ENCODE data around the gene ANKRD35.
"Not testable (repeated sequence)": the region's sequence is repeated elsewhere in the genome, so short reads cannot be mapped to it uniquely, and the experiment has no call there.

Gene ANKRD35, protein sequence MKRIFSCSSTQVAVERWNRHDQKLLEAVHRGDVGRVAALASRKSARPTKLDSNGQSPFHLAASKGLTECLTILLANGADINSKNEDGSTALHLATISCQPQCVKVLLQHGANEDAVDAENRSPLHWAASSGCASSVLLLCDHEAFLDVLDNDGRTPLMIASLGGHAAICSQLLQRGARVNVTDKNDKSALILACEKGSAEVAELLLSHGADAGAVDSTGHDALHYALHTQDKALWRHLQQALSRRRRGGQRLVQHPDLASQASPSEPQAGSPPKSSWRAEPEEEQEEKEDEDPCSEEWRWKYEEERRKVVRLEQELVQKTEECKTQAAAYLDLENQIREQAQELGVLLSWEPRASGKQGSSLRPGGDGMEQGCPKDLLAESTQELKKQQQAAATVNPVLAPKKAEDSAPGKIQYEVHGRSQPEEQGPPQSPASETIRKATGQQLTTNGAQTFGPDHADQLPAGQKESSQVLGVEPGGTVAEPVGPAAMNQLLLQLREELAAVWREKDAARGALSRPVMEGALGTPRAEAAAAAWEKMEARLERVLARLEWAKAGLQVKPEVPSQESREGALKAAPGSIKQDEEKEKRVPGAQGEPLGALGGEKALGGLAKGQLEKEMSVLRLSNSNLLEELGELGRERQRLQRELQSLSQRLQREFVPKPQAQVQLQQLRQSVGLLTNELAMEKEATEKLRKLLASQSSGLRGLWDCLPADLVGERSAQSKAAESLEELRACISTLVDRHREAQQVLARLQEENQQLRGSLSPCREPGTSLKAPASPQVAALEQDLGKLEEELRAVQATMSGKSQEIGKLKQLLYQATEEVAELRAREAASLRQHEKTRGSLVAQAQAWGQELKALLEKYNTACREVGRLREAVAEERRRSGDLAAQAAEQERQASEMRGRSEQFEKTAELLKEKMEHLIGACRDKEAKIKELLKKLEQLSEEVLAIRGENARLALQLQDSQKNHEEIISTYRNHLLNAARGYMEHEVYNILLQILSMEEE

GRCh38 chr1:145885738-145886287 is at the start of gene ANKRD35:
ANKRD35 (minus strand) TSS chr1:145885866; CDS start chr1:145885758, 108 bp downstream.
- H3K9me3 ChIP-seq (ENCODE audit: insufficient read depth, low read length): no peaks in the 10 kb centered on the region
- peaks cover 26% of the 10 kb centered on the region for H3K27me3 ChIP-seq (ENCODE audit: insufficient read depth, insufficient read length)
- peak within 1 kb of the TSS; percentile 52 for H3K9ac ChIP-seq (ENCODE audit: insufficient read length, low read depth)
- TF ChIP-seq YY1 (IDR thresholded peaks at IDR 0.05; ENCODE audit: insufficient read depth, insufficient read length): no peak
- no peak for TF ChIP-seq ZNF274 (IDR thresholded peaks at IDR 0.05; ENCODE audit: low read depth, low read length)
- no peak for TF ChIP-seq SUZ12 (IDR thresholded peaks at IDR 0.05; ENCODE audit: extremely low read depth, insufficient read depth, insufficient read length)
- peaks cover 6% of the 10 kb centered on the region for H3K4me1 ChIP-seq (ENCODE audit: insufficient read depth, insufficient read length)
- DNase-seq (ENCODE audit: low read depth, low spot score): peak; percentile 76
- peak within 1 kb of the TSS; percentile 59 for H3K4me3 ChIP-seq (ENCODE audit: insufficient read length, low read depth)
- H3K36me3 ChIP-seq (ENCODE audit: insufficient read depth, insufficient read length, low read length): no peaks in the 10 kb centered on the region

GRCh38 chr1:145932522-145933009 is 46.9 kb upstream of the ANKRD35 start:
- H3K9ac ChIP-seq (ENCODE audit: insufficient read length, low read depth): not testable (repeated sequence)

GRCh38 chr1:145927916-145928643 is 42.4 kb upstream of the ANKRD35 start:
- H3K4me1 ChIP-seq (ENCODE audit: insufficient read depth, insufficient read length): no peaks in the 10 kb centered on the region
- H3K9me3 ChIP-seq (ENCODE audit: insufficient read depth, low read length): no peaks in the 10 kb centered on the region
- peak overlapping the region; percentile 90 for H3K9ac ChIP-seq (ENCODE audit: insufficient read length, low read depth)
- no peaks in the 10 kb centered on the region for H3K27me3 ChIP-seq (ENCODE audit: insufficient read depth, insufficient read length)
- no peak for DNase-seq (ENCODE audit: low read depth, low spot score)
- H3K4me3 ChIP-seq (ENCODE audit: insufficient read length, low read depth): peak overlapping the region; percentile 78
- TF ChIP-seq ZNF274 (IDR thresholded peaks at IDR 0.05; ENCODE audit: low read depth, low read length) (no peak), YY1 (IDR thresholded peaks at IDR 0.05; ENCODE audit: insufficient read depth, insufficient read length) (no peak), SUZ12 (IDR thresholded peaks at IDR 0.05; ENCODE audit: extremely low read depth, insufficient read depth, insufficient read length) (no peak)
- peaks cover 24% of the 10 kb centered on the region for H3K36me3 ChIP-seq (ENCODE audit: insufficient read depth, insufficient read length, low read length)

More at GRCh38 chr1:145932522-145933009, 46.9 kb upstream of the ANKRD35 start:
- H3K9me3 ChIP-seq (ENCODE audit: insufficient read depth, low read length); H3K4me1 ChIP-seq (ENCODE audit: insufficient read depth, insufficient read length); H3K36me3 ChIP-seq (ENCODE audit: insufficient read depth, insufficient read length, low read length); H3K27me3 ChIP-seq (ENCODE audit: insufficient read depth, insufficient read length); H3K4me3 ChIP-seq (ENCODE audit: insufficient read length, low read depth): not testable (repeated sequence)
- DNase-seq (ENCODE audit: low read depth, low spot score): peak; percentile 44

DNA sequence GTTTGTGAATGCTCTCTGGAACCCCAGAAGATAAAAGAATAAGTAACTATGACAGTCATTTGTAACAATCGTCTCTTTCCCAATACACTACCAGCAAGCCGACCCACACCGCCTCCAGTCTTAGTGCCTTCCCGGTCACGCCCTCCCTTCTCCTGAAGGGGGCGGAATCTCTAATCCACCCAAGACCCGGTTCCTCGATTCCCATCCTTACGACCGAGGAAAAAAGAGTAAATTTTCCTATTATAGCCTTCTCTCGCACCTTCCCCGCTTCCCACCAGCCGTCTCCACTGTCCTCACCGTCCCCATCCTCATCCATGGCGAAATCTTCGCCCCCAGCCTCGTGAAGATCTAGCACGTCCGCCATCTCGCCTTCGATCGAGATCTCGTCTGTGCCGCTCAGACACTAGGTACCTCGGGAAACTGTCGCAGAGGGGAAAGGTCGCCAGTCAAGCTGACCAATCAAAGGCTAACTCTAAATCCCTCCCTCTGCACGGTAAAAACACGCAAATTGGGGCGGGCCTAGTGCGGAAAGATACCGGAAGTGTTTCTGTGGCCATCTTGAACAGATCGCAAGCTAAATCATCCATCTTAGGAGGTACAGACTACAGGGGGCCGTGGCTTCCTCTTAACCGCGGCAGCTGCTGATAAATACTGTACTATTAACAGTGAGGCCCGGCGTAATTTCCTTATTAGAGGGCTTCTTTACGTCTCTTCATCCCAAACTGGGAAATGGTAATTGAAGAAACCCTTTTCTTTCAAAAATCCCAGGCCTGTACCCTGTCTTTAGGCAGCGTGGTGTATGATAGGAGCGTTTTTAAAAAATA is 41.6 kb upstream of the ANKRD35 start, which contains the start of gene RBM8A:
RBM8A (minus strand) TSS at position 422 of the 824 bp plus-strand sequence; CDS start at position 364, 58 bp downstream.
- DNase-seq (ENCODE audit: low read depth, low spot score): peak; percentile 99
- H3K4me1 ChIP-seq (ENCODE audit: insufficient read depth, insufficient read length): no peaks in the 10 kb centered on the region

GRCh38 chr1:145926686-145927062 is 41.0 kb upstream of the ANKRD35 start:
- H3K36me3 ChIP-seq (ENCODE audit: insufficient read depth, insufficient read length, low read length): peaks cover 35% of the 10 kb centered on the region
- H3K4me1 ChIP-seq (ENCODE audit: insufficient read depth, insufficient read length): no peaks in the 10 kb centered on the region
- no peaks in the 10 kb centered on the region for H3K27me3 ChIP-seq (ENCODE audit: insufficient read depth, insufficient read length)
- TF ChIP-seq YY1 (IDR thresholded peaks at IDR 0.05; ENCODE audit: insufficient read depth, insufficient read length): no peak
- TF ChIP-seq ZNF274 (IDR thresholded peaks at IDR 0.05; ENCODE audit: low read depth, low read length): no peak
- no peak for TF ChIP-seq SUZ12 (IDR thresholded peaks at IDR 0.05; ENCODE audit: extremely low read depth, insufficient read depth, insufficient read length)
- H3K9me3 ChIP-seq (ENCODE audit: insufficient read depth, low read length): no peaks in the 10 kb centered on the region
- peak overlapping the region; percentile 90 for H3K9ac ChIP-seq (ENCODE audit: insufficient read length, low read depth)
- no peak for DNase-seq (ENCODE audit: low read depth, low spot score)
- peak overlapping the region; percentile 78 for H3K4me3 ChIP-seq (ENCODE audit: insufficient read length, low read depth)

More for the DNA sequence above, 41.6 kb upstream of the ANKRD35 start, which contains the start of gene RBM8A:
- H3K9me3 ChIP-seq (ENCODE audit: insufficient read depth, low read length): no peaks in the 10 kb centered on the region
- peaks cover 32% of the 10 kb centered on the region for H3K36me3 ChIP-seq (ENCODE audit: insufficient read depth, insufficient read length, low read length)
- no peaks in the 10 kb centered on the region for H3K27me3 ChIP-seq (ENCODE audit: insufficient read depth, insufficient read length)
- H3K9ac ChIP-seq (ENCODE audit: insufficient read length, low read depth): peak within 1 kb of the TSS; percentile 90
- TF ChIP-seq SUZ12 (IDR thresholded peaks at IDR 0.05; ENCODE audit: extremely low read depth, insufficient read depth, insufficient read length) (no peak), YY1 (IDR thresholded peaks at IDR 0.05; ENCODE audit: insufficient read depth, insufficient read length) (peak; percentile 94)
- H3K4me3 ChIP-seq (ENCODE audit: insufficient read length, low read depth): peak within 1 kb of the TSS; percentile 78

DNA sequence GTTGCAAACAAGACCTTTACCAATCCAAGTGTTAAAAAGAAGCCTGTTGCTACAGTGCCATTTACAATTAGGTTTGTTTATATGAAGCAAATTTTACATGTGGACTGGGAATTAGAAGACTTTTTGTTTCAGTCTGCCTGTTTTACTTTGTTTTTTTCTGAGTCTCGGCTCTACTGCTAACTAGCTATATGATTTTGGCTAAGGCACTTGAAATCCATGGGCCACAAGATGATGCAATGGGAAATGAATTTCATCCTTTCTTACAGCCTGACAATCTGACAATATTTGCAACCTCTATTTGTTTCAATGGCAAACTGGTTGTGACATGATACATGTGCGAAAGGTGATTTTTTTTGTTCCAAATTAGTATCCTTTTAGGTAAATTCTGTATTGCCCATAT is 36.6 kb upstream of the ANKRD35 start:
- Histone ChIP-seq H3K4me3 (ENCODE audit: insufficient read length, low read depth) (no peak overlapping the region), H3K4me1 (ENCODE audit: insufficient read depth, insufficient read length) (peaks cover 13% of the 10 kb centered on the region), H3K9me3 (ENCODE audit: insufficient read depth, low read length) (no peaks in the 10 kb centered on the region), H3K27me3 (ENCODE audit: insufficient read depth, insufficient read length) (peaks cover 12% of the 10 kb centered on the region), H3K9ac (ENCODE audit: insufficient read length, low read depth) (no peak overlapping the region), H3K36me3 (ENCODE audit: insufficient read depth, insufficient read length, low read length) (peaks cover 44% of the 10 kb centered on the region)
- TF ChIP-seq YY1 (IDR thresholded peaks at IDR 0.05; ENCODE audit: insufficient read depth, insufficient read length) (no peak), SUZ12 (IDR thresholded peaks at IDR 0.05; ENCODE audit: extremely low read depth, insufficient read depth, insufficient read length) (no peak), ZNF274 (IDR thresholded peaks at IDR 0.05; ENCODE audit: low read depth, low read length) (no peak)
- no peak for DNase-seq (ENCODE audit: low read depth, low spot score)

DNA sequence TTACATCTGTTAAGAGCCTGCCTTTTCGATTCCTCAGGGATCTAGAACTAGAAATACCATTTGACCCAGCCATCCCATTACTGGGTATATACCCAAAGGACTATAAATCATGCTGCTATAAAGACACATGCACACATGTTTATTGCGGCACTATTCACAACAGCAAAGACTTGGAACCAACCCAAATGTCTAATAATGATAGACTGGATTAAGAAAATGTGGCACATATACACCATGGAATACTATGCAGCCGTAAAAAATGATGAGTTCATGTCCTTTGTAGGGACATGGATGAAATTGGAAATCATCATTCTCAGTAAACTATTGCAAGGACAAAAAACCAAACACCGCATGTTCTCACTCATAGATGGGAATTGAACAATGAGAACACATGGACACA is 34.6 kb upstream of the ANKRD35 start:
- Histone ChIP-seq H3K4me1 (ENCODE audit: insufficient read depth, insufficient read length) (peaks cover 13% of the 10 kb centered on the region), H3K36me3 (ENCODE audit: insufficient read depth, insufficient read length, low read length) (peaks cover 34% of the 10 kb centered on the region), H3K27me3 (ENCODE audit: insufficient read depth, insufficient read length) (peaks cover 12% of the 10 kb centered on the region)
- DNase-seq (ENCODE audit: low read depth, low spot score); H3K4me3 ChIP-seq (ENCODE audit: insufficient read length, low read depth); H3K9ac ChIP-seq (ENCODE audit: insufficient read length, low read depth); H3K9me3 ChIP-seq (ENCODE audit: insufficient read depth, low read length): not testable (repeated sequence)
